Neural progenitor cell (in vitro differentiated cells): Measurements from ENCODE around the gene XPO4.

Experiments used
- CTCF ChIP-seq: fragments of 200-600 bp; sonication (generic); IDR thresholded peaks from 2 replicates; pipeline ENCODE4 v1.5.1; 2017; ENCODE audit warnings: antibody characterized with exemption, mild to moderate bottlenecking
- EZH2 ChIP-seq: fragments of 200-600 bp; sonication (generic); IDR thresholded peaks from 2 replicates; pipeline ENCODE4 v1.6.1; 2017; ENCODE audit warnings: antibody characterized with exemption, mild to moderate bottlenecking, moderate library complexity
- EZH2phosphoT487 ChIP-seq: fragments of 200-600 bp; sonication (generic); IDR thresholded peaks from 2 replicates; pipeline ENCODE4 v1.6.1; 2017; ENCODE audit warnings: antibody characterized with exemption

- no peak for TF ChIP-seq CTCF
- TF ChIP-seq EZH2phosphoT487: no peak
- no peak for TF ChIP-seq EZH2
These were observed 99.2 kb downstream of the XPO4 start for GRCh38 chr13:20803180-20803965.
